ENCODE results near the gene PPP6R2. TPM values are rescaled to one million over a fixed set of nuclear protein-coding genes. Genes with fewer than 3 reads are reported as not detected.

The PPP6R2 gene
- total and polyA plus RNA-seq, 2 donors (not counting 3 experiments of a cell fraction or from before 2014, with no cell fraction given): 38.6 to 54.6 TPM

GRCh38 chr22:50488006-50488677, 145.0 kb downstream of the PPP6R2 start:
- H3K27me3 ChIP-seq (ENCODE audit: control insufficient read depth in 2 of 2, insufficient read depth in 2 of 2, low read length in 2 of 2): no peaks in the 10 kb centered on the region
- intact Hi-C loops (cut with micrococcal nuclease): no loop called here
- dilution Hi-C loops (cut with MboI; ENCODE audit: extremely low pct_ligation_motif_present, low sequenced_read_pairs): no loop called here
- no peak overlapping the region for H3K4me2 ChIP-seq (ENCODE audit: insufficient read depth, low read length)
- H3K9me1 ChIP-seq (replicated peaks; ENCODE audit: control insufficient read depth, extremely low read depth, insufficient read depth, low read length): no peaks in the 10 kb centered on the region
- H4K20me1 ChIP-seq (replicated peaks; ENCODE audit: control insufficient read depth, extremely low read depth, insufficient read depth, low read length): no peaks in the 10 kb centered on the region
- H3K4me3 ChIP-seq (replicated peaks in 1 of 3; ENCODE audit: insufficient read depth in 1 of 3, low read depth in 1 of 3, low read length in 3 of 3): no peak overlapping the region
- TF ChIP-seq FOS (IDR thresholded peaks at IDR 0.05; ENCODE audit: borderline replicate concordance, insufficient read depth, low read length): no peak
- TF ChIP-seq POLR2AphosphoS5 (IDR thresholded peaks at IDR 0.05; ENCODE audit: insufficient read depth, low read depth, low read length): no peak
- no peak for TF ChIP-seq EZH2 (IDR thresholded peaks at IDR 0.05; ENCODE audit: borderline replicate concordance, low read depth, low read length, severe bottlenecking)
- no peak for TF ChIP-seq POLR2A (IDR thresholded peaks at IDR 0.05; ENCODE audit: low read depth, low read length)
- TF ChIP-seq MAX (IDR thresholded peaks at IDR 0.05; ENCODE audit: insufficient read depth, insufficient read length): no peak
- TF ChIP-seq CTCF (IDR thresholded peaks at IDR 0.05; ENCODE audit: extremely low read depth in 1 of 2, insufficient read depth in 1 of 2, low read depth in 1 of 2, low read length in 2 of 2): no peak
- TF ChIP-seq MYC (IDR thresholded peaks at IDR 0.05; ENCODE audit: low read depth, low read length): no peak
- no peak for TF ChIP-seq JUN (IDR thresholded peaks at IDR 0.05; ENCODE audit: borderline replicate concordance, insufficient read depth, insufficient read length, low read depth)
- no peak for TF ChIP-seq GATA2 (IDR thresholded peaks at IDR 0.05; ENCODE audit: insufficient read depth, insufficient read length, low read depth, low read length)
- no peak overlapping the region for H3K27ac ChIP-seq (ENCODE audit: insufficient read depth, low read depth, low read length)
- ChIA-PET CTCF (no interaction called here), POLR2A (no interaction called here)
- no peak overlapping the region for H3K9ac ChIP-seq (replicated peaks; ENCODE audit: extremely low read depth, insufficient read depth, low read length)
- H3K79me2 ChIP-seq (ENCODE audit: control insufficient read depth, insufficient read depth, low read length): no peaks in the 10 kb centered on the region
- DNase-seq (ENCODE audit: low read depth, low spot score) (no peak), FAIRE-seq (no peak)
- no peaks in the 10 kb centered on the region for H3K36me3 ChIP-seq (ENCODE audit: control insufficient read depth in 2 of 2, extremely low read depth in 1 of 2, insufficient read depth in 2 of 2, low read length in 2 of 2)
- no peaks in the 10 kb centered on the region for H3K9me3 ChIP-seq (replicated peaks; ENCODE audit: control insufficient read depth, insufficient read depth, low read length)
- no peak overlapping the region for H2AFZ ChIP-seq (ENCODE audit: low read depth, low read length)
- no TSS peak for BruUV-seq (replicated peaks)
- H3K4me1 ChIP-seq (ENCODE audit: control insufficient read depth, extremely low read depth, insufficient read depth, low read length): no peaks in the 10 kb centered on the region
